Measurements from ENCODE around the gene SBNO1.

Gene SBNO1

DNA sequence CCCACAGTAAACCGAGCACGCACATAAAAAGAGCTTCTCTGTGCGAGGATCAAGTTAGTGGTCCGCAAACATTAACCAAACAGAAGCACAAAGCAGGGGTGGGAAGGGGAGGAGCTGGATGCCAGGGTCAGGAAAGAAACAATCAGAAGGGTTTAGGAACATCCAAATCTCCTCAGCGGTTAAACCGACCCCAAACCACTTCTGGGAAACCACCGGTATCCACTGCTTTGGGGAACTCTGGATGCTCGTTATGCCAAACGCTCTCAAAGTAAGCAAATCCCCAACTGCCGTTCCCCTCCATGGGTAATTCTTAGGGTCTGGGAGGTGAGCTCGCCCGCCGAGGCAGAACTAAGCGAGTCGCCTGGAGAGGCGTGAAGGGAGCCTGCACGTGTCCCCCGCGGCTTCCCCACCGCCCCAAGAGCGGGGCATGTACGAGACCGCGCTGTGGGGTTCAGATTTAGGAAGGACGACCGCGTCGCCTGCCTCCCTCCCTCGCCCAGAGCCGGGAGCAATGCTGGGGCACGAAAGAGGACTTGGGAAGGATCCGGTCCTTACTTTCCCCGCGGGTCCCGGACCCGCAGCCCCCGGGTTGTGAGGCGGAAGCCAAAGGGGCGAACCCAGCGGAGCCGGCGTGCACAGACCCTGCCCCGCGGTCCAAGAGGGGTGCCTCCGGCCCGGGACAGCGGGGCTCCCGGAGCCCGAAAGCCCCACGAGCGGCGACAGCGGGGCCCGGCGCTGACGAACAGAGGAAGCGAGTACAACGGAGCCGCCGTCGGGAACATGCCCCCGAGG, 711 bp downstream of the SBNO1 start:
- Histone ChIP-seq H3K79me2 (ENCODE audit: low read length) (peaks cover 55% of the 10 kb centered on the region), H3K9ac (ENCODE audit: low read length) (peak overlapping the region; percentile 65), H3F3A (ENCODE audit: insufficient read depth, low read length) (peaks cover 8% of the 10 kb centered on the region), H4K20me1 (ENCODE audit: insufficient read depth, low read length) (no peaks in the 10 kb centered on the region), H3K4me2 (ENCODE audit: low read depth, low read length) (peak overlapping the region; percentile 83), H3K4me1 (ENCODE audit: low read length) (no peaks in the 10 kb centered on the region), H2AFZ (ENCODE audit: low read length) (no peak overlapping the region), H3K9me2 (replicated peaks; ENCODE audit: insufficient read depth, low read length) (no peaks in the 10 kb centered on the region), H3K27ac (ENCODE audit: low read length) (peak overlapping the region; percentile 23; the same call in 1 of the 2 replicates), H3K4me3 (ENCODE audit: low read length) (peak overlapping the region; percentile 76), H3K9me3 (replicated peaks; ENCODE audit: insufficient read depth, low read length) (no peaks in the 10 kb centered on the region), H3K36me3 (replicated peaks; ENCODE audit: insufficient read depth, low read length) (no peaks in the 10 kb centered on the region), H3K27me3 (replicated peaks; ENCODE audit: insufficient read depth, low read length) (no peaks in the 10 kb centered on the region)
- DNase-seq, result peak; percentile 12
- TF ChIP-seq CTCF (IDR thresholded peaks at IDR 0.05; ENCODE audit: low read length) (no peak), EZH2 (optimal IDR thresholded peaks at IDR 0.05; ENCODE audit: low read depth, low read length) (no peak), EZH2phosphoT487 (IDR thresholded peaks at IDR 0.05; ENCODE audit: low read length) (no peak)

GRCh38 chr12:123363390-123363739, 1.3 kb downstream of the SBNO1 start:
- Histone ChIP-seq H3K4me1 (ENCODE audit: low read length) (no peaks in the 10 kb centered on the region), H3K79me2 (ENCODE audit: low read length) (peaks cover 59% of the 10 kb centered on the region), H3K4me3 (ENCODE audit: low read length) (peak overlapping the region; percentile 76), H3K9me3 (replicated peaks; ENCODE audit: insufficient read depth, low read length) (no peaks in the 10 kb centered on the region), H3K36me3 (replicated peaks; ENCODE audit: insufficient read depth, low read length) (no peaks in the 10 kb centered on the region), H3K27ac (ENCODE audit: low read length) (peak overlapping the region; percentile 23; the same call in 1 of the 2 replicates), H3K4me2 (ENCODE audit: low read depth, low read length) (peak overlapping the region; percentile 83), H3K9me2 (replicated peaks; ENCODE audit: insufficient read depth, low read length) (no peaks in the 10 kb centered on the region), H2AFZ (ENCODE audit: low read length) (no peak overlapping the region), H4K20me1 (ENCODE audit: insufficient read depth, low read length) (no peaks in the 10 kb centered on the region), H3K9ac (ENCODE audit: low read length) (peak overlapping the region; percentile 65; the same call in 1 of the 2 replicates), H3F3A (ENCODE audit: insufficient read depth, low read length) (peaks cover 8% of the 10 kb centered on the region), H3K27me3 (replicated peaks; ENCODE audit: insufficient read depth, low read length) (no peaks in the 10 kb centered on the region)
- DNase-seq, result no peak
- TF ChIP-seq CTCF (IDR thresholded peaks at IDR 0.05; ENCODE audit: low read length) (no peak), EZH2 (optimal IDR thresholded peaks at IDR 0.05; ENCODE audit: low read depth, low read length) (no peak)

DNA sequence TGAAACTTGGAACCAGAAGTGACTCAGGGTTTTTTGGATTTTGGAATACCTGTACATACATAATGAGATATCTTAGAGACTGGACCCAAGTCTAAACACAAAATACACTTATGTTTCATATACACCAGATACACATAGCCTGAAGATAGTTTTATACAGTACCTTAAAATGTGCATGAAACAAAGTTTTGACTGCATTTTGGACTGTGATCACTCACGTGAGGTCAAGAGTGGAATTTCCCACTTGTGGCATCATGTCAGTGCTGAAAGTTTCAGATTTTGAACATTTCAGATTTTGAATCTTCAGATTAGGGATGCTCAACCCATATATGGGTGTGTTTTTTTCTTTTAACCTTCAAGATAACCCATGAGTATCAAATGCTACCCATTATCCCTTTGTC, 6.6 kb downstream of the SBNO1 start:
- H3K9ac ChIP-seq (ENCODE audit: low read length), result no peak overlapping the region
- H3F3A ChIP-seq (ENCODE audit: insufficient read depth, low read length), result no peaks in the 10 kb centered on the region
- no peak overlapping the region for H3K4me2 ChIP-seq (ENCODE audit: low read depth, low read length)
- DNase-seq, result no peak
- H3K79me2 ChIP-seq (ENCODE audit: low read length), result peaks cover 93% of the 10 kb centered on the region
- no peaks in the 10 kb centered on the region for H3K9me3 ChIP-seq (replicated peaks; ENCODE audit: insufficient read depth, low read length)
- no peak overlapping the region for H3K4me3 ChIP-seq (ENCODE audit: low read length)
- H3K36me3 ChIP-seq (replicated peaks; ENCODE audit: insufficient read depth, low read length), result no peaks in the 10 kb centered on the region
- no peaks in the 10 kb centered on the region for H3K9me2 ChIP-seq (replicated peaks; ENCODE audit: insufficient read depth, low read length)
- no peaks in the 10 kb centered on the region for H4K20me1 ChIP-seq (ENCODE audit: insufficient read depth, low read length)
- no peaks in the 10 kb centered on the region for H3K27me3 ChIP-seq (replicated peaks; ENCODE audit: insufficient read depth, low read length)
- H3K27ac ChIP-seq (ENCODE audit: low read length), result no peak overlapping the region
- no peaks in the 10 kb centered on the region for H3K4me1 ChIP-seq (ENCODE audit: low read length)
- TF ChIP-seq EZH2phosphoT487 (IDR thresholded peaks at IDR 0.05; ENCODE audit: low read length), result no peak
- no peak for TF ChIP-seq CTCF (IDR thresholded peaks at IDR 0.05; ENCODE audit: low read length)
- no peak for TF ChIP-seq EZH2 (optimal IDR thresholded peaks at IDR 0.05; ENCODE audit: low read depth, low read length)
- no peak overlapping the region for H2AFZ ChIP-seq (ENCODE audit: low read length)
